Measurements from ENCODE around the gene OBSCN. TPM values are rescaled to one million over a fixed set of nuclear protein-coding genes. Genes with fewer than 3 reads are reported as not detected.

Gene OBSCN
- total and polyA plus RNA-seq, 2 donors (not counting 3 experiments of a cell fraction or from before 2014, with no cell fraction given): 1.5 to 2.9 TPM

DNA sequence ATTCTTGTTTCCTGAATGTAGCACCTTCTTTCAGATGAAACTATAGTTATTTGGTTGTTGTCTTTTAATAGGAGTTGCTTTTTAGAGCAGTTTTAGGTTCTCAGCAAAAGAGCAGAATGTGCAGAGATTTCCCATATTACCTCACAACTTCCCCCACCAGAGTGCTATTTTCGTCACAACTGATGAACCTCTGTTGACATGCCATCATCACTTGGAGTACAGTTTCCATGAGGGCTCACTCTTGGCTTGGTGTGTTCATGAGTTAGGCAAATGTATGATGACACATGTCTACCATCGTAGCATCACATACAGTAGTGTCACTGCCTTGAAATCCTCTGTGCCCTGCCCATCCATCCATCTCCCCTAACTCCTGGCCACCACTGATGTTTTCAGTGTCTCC, 38.5 kb upstream of the OBSCN start:
- H3K9me1 ChIP-seq (replicated peaks; ENCODE audit: control insufficient read depth, extremely low read depth, insufficient read depth, low read length): no peaks in the 10 kb centered on the region
- H2AFZ ChIP-seq (ENCODE audit: low read depth, low read length): no peak overlapping the region
- POLR2A ChIA-PET: no interaction called here
- H3K36me3 ChIP-seq (ENCODE audit: control insufficient read depth in 2 of 2, extremely low read depth in 1 of 2, insufficient read depth in 2 of 2, low read length in 2 of 2): no peaks in the 10 kb centered on the region
- H3K4me2 ChIP-seq (ENCODE audit: insufficient read depth, low read length): no peak overlapping the region
- BruUV-seq (replicated peaks): no TSS peak
- no peak for FAIRE-seq
- H3K79me2 ChIP-seq (ENCODE audit: control insufficient read depth, insufficient read depth, low read length): peaks cover 10% of the 10 kb centered on the region
- peaks cover 9% of the 10 kb centered on the region for H3K4me1 ChIP-seq (ENCODE audit: control insufficient read depth, extremely low read depth, insufficient read depth, low read length)
- CTCF ChIA-PET: no interaction called here
- no peak overlapping the region for H3K27ac ChIP-seq (ENCODE audit: insufficient read depth, low read depth, low read length)
- intact Hi-C loops (cut with micrococcal nuclease) (loop anchor here (5.0 to 10.0 kb wide), 3 partner anchors 238 to 385 kb away; partner anchors contain the start of genes RNF187 and TRIM11), dilution Hi-C loops (cut with MboI; ENCODE audit: extremely low pct_ligation_motif_present, low sequenced_read_pairs) (no loop called here)
- H3K27me3 ChIP-seq (ENCODE audit: control insufficient read depth in 2 of 2, insufficient read depth in 2 of 2, low read length in 2 of 2): no peaks in the 10 kb centered on the region
- H4K20me1 ChIP-seq (replicated peaks; ENCODE audit: control insufficient read depth, extremely low read depth, insufficient read depth, low read length): no peaks in the 10 kb centered on the region
- no peaks in the 10 kb centered on the region for H3K9me3 ChIP-seq (replicated peaks; ENCODE audit: control insufficient read depth, insufficient read depth, low read length)
- no peak for DNase-seq (ENCODE audit: low read depth, low spot score)
- TF ChIP-seq EZH2 (IDR thresholded peaks at IDR 0.05; ENCODE audit: borderline replicate concordance, low read depth, low read length, severe bottlenecking): no peak
- TF ChIP-seq POLR2AphosphoS5 (IDR thresholded peaks at IDR 0.05; ENCODE audit: insufficient read depth, low read depth, low read length): no peak
- TF ChIP-seq, protein P1, sequence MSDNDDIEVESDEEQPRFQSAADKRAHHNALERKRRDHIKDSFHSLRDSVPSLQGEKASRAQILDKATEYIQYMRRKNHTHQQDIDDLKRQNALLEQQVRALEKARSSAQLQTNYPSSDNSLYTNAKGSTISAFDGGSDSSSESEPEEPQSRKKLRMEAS (IDR thresholded peaks at IDR 0.05; ENCODE audit: insufficient read depth, insufficient read length): no peak
- TF ChIP-seq FOS (IDR thresholded peaks at IDR 0.05; ENCODE audit: borderline replicate concordance, insufficient read depth, low read length): no peak
- TF ChIP-seq, protein P2, sequence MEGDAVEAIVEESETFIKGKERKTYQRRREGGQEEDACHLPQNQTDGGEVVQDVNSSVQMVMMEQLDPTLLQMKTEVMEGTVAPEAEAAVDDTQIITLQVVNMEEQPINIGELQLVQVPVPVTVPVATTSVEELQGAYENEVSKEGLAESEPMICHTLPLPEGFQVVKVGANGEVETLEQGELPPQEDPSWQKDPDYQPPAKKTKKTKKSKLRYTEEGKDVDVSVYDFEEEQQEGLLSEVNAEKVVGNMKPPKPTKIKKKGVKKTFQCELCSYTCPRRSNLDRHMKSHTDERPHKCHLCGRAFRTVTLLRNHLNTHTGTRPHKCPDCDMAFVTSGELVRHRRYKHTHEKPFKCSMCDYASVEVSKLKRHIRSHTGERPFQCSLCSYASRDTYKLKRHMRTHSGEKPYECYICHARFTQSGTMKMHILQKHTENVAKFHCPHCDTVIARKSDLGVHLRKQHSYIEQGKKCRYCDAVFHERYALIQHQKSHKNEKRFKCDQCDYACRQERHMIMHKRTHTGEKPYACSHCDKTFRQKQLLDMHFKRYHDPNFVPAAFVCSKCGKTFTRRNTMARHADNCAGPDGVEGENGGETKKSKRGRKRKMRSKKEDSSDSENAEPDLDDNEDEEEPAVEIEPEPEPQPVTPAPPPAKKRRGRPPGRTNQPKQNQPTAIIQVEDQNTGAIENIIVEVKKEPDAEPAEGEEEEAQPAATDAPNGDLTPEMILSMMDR (IDR thresholded peaks at IDR 0.05; ENCODE audit: extremely low read depth in 1 of 2, insufficient read depth in 1 of 2, low read depth in 1 of 2, low read length in 2 of 2): no peak
- no peak for TF ChIP-seq POLR2A (IDR thresholded peaks at IDR 0.05; ENCODE audit: low read depth, low read length)
- TF ChIP-seq GATA2 (IDR thresholded peaks at IDR 0.05; ENCODE audit: insufficient read depth, insufficient read length, low read depth, low read length): no peak
- no peak for TF ChIP-seq MYC (IDR thresholded peaks at IDR 0.05; ENCODE audit: low read depth, low read length)
- TF ChIP-seq JUN (IDR thresholded peaks at IDR 0.05; ENCODE audit: borderline replicate concordance, insufficient read depth, insufficient read length, low read depth): no peak
- H3K4me3 ChIP-seq (replicated peaks in 1 of 3; ENCODE audit: insufficient read depth in 1 of 3, low read depth in 1 of 3, low read length in 3 of 3): no peak overlapping the region
- H3K9ac ChIP-seq (replicated peaks; ENCODE audit: extremely low read depth, insufficient read depth, low read length): no peak overlapping the region
